ENCODE data around the gene CTPS2. TPM values are rescaled to one million over a fixed set of nuclear protein-coding genes. Genes with fewer than 3 reads are reported as not detected.

The CTPS2 gene
- total RNA-seq, 1 donor from 2014 or later: 16.4 TPM

GRCh38 chrX:16666541-16666940 lies 45.9 kb downstream of the CTPS2 start:
- TF ChIP-seq CTCF (conservative IDR thresholded peaks at IDR 0.05; ENCODE audit: low read depth, low read length): no peak
- DNase-seq (ENCODE audit: low read depth): no peak

GRCh38 chrX:16665089-16665488 lies 47.4 kb downstream of the CTPS2 start:
- no peak for DNase-seq (ENCODE audit: low read depth)
- H3K4me3 ChIP-seq (ENCODE audit: low read depth, low read length): no peak overlapping the region
- no peak for TF ChIP-seq CTCF (conservative IDR thresholded peaks at IDR 0.05; ENCODE audit: low read depth, low read length)

More at GRCh38 chrX:16666541-16666940, 45.9 kb downstream of the CTPS2 start:
- H3K4me3 ChIP-seq (ENCODE audit: low read depth, low read length): no peak overlapping the region

- H3K4me3 ChIP-seq (ENCODE audit: low read depth, low read length): no peak overlapping the region
- peak; percentile 27 for TF ChIP-seq CTCF (conservative IDR thresholded peaks at IDR 0.05; ENCODE audit: low read depth, low read length)
- no peak for DNase-seq (ENCODE audit: low read depth)
Observed at GRCh38 chrX:16664626-16665025, 47.8 kb downstream of the CTPS2 start.

- DNase-seq (ENCODE audit: low read depth): no peak
- no peak for TF ChIP-seq CTCF (conservative IDR thresholded peaks at IDR 0.05; ENCODE audit: low read depth, low read length)
- H3K4me3 ChIP-seq (ENCODE audit: low read depth, low read length): no peak overlapping the region
Observed at GRCh38 chrX:16664074-16664473, 48.4 kb downstream of the CTPS2 start.

GRCh38 chrX:16662402-16662801 lies 50.1 kb downstream of the CTPS2 start:
- no peak for TF ChIP-seq CTCF (conservative IDR thresholded peaks at IDR 0.05; ENCODE audit: low read depth, low read length)
- DNase-seq (ENCODE audit: low read depth): no peak
- H3K4me3 ChIP-seq (ENCODE audit: low read depth, low read length): no peak overlapping the region

GRCh38 chrX:16661495-16661894 lies 51.0 kb downstream of the CTPS2 start:
- no peak for DNase-seq (ENCODE audit: low read depth)
- H3K4me3 ChIP-seq (ENCODE audit: low read depth, low read length): no peak overlapping the region
- TF ChIP-seq CTCF (conservative IDR thresholded peaks at IDR 0.05; ENCODE audit: low read depth, low read length): no peak

GRCh38 chrX:16659321-16659720 lies 53.1 kb downstream of the CTPS2 start:
- TF ChIP-seq CTCF (conservative IDR thresholded peaks at IDR 0.05; ENCODE audit: low read depth, low read length): no peak

More at GRCh38 chrX:16659321-16659720, 53.1 kb downstream of the CTPS2 start:
- no peak overlapping the region for H3K4me3 ChIP-seq (ENCODE audit: low read depth, low read length)
- DNase-seq (ENCODE audit: low read depth): no peak
